Keratinocyte (primary cell): ENCODE data around the gene CHCHD10.

Experiments
- CTCF ChIP-seq, 3 experiments: IDR thresholded peaks in 1 of 3; conservative IDR thresholded peaks in 1 of 3; optimal IDR thresholded peaks in 1 of 3; 2 replicates in 2 of 3; 3 replicates in 1 of 3; pipeline versions ENCODE3 to v1.5.1; 2011; ENCODE audit warnings: low read length in 3 of 3, mild to moderate bottlenecking in 3 of 3, moderate library complexity in 2 of 3, control low read depth in 1 of 3, inconsistent platforms in 1 of 3; ENCODE audit not compliant: insufficient read depth in 2 of 3; ENCODE audit errors: extremely low read depth in 1 of 3
- EZH2 ChIP-seq: IDR thresholded peaks from one replicate; pipeline ENCODE4 v1.6.1; 2012; ENCODE audit warnings: inconsistent platforms, mild to moderate bottlenecking, low read length, moderate library complexity

- TF ChIP-seq CTCF (optimal IDR thresholded peaks at IDR 0.05 in 1 of 3, IDR thresholded peaks at IDR 0.05 in 1 of 3, conservative IDR thresholded peaks at IDR 0.05 in 1 of 3; ENCODE audit: extremely low read depth in 1 of 3, insufficient read depth in 2 of 3, low read length in 3 of 3): peak in 1 of 3 experiments; percentile 7
- no peak for TF ChIP-seq EZH2
Observed at GRCh38 chr22:23789638-23790037, 21.9 kb upstream of the CHCHD10 start.
